ENCODE results near the gene GEMIN8.

Gene GEMIN8

DNA sequence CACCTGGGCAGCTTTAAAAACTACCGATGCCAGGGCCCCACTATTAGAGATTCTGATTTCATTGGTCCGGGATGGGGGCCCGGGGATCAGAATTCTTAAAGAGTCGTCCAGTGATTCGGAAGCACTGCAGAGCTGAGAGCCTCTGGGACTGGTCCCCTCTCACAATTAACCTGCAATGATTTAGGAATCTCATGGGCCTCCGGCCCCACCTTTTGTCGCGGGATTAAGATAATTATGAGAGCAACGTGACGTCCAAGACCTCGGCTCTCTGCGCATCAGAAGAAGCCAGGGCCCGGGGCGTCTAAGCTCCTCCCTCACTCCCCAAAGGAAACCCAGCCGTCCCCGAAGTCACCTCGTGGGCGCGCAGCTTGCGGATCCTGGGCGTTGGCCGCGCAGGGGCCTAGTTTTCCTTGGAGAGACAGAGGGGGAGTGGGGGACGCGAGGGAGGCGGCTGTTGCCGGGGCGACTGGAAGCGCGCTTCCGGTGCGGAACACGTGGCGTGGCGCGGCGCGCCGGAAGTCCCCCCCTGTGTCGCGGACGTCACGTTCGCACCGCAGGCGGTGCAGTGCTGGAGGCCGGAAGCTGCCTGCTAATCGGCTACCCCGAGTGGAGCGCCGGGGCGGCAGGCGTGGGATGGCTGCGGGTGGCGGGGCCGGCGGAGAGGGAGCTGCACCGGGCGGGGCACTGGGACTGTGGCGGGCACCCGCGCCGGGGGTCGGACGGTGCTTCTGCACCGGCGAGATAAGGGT lies at the start of gene GEMIN8:
Gene GEMIN8 (minus strand): TSS at position 468 of the 749 bp plus-strand sequence. CDS start 8,414 bp downstream, outside the sequence.
- DNase-seq (ENCODE audit: low read depth in 2 of 2, low spot score in 1 of 2): peak; percentile 66 to 74

DNA sequence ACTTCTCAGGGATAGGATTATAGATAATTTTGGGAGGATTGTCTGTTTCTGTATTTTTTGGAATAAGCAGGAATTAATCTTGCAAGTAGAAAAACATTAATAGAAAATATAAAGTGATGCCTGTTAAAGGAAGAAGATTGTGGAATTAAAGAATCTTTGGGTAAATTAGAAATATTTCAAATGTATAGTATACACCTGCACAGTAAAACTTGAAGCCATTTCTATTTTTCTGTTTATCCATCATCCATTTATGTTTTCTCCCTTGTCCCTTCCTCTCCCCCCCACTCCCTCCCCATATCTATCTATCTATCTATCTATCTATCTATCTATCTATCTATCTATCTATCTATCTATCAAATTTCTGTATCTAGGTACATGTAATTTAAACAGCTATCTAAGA lies 46.9 kb upstream of the GEMIN8 start:
- DNase-seq (ENCODE audit: low read depth in 2 of 2, low spot score in 1 of 2): no peak

DNA sequence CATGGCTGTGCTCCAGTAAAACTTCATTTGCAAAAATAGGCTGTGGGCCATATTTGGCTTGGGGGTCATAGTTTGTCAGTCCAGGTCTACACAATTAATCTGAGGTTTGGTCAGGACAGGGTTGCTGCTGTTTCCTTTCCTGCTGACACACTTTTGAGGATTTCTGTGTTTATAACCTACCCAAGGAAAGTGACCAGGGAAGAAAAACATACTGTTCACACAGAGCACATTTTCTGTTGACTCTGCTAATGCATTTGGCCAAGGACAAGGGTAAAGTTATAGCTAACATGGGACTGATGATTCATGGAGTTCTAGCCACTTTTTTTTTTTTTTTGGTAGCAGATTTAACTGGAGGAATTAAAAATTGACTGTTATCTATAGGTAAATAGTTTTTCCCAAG lies 43.9 kb upstream of the GEMIN8 start:
- no peak for DNase-seq (ENCODE audit: low read depth in 2 of 2, low spot score in 1 of 2)

- no peak for DNase-seq (ENCODE audit: low read depth in 2 of 2, low spot score in 1 of 2)
These were observed 43.4 kb upstream of the GEMIN8 start for GRCh38 chrX:14073071-14073470.

GRCh38 chrX:14065800-14066199 lies 36.1 kb upstream of the GEMIN8 start:
- DNase-seq (ENCODE audit: low read depth in 2 of 2, low spot score in 1 of 2): no peak

- DNase-seq (ENCODE audit: low read depth in 2 of 2, low spot score in 1 of 2): no peak
These were observed 35.1 kb upstream of the GEMIN8 start for GRCh38 chrX:14064626-14065432.

DNA sequence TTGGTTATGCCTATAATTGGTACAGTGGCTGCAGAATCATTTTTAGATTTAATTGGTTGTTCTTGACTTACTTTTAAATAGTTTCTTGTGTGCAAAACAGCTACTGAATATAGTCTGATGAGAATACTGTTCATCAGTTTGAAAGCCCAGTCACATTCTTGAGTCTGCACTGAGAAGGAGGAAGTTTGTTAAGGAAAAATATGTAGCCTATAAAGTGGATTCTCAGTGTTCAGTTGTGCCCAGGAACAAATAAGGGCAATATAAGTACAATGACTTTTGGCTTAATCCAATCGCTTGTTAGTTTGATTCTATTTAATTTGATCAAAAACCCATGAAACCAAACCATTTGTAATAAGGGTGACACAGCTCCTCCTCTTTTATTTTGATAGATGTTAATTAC lies 32.8 kb upstream of the GEMIN8 start:
- DNase-seq (ENCODE audit: low read depth in 2 of 2, low spot score in 1 of 2): no peak

DNA sequence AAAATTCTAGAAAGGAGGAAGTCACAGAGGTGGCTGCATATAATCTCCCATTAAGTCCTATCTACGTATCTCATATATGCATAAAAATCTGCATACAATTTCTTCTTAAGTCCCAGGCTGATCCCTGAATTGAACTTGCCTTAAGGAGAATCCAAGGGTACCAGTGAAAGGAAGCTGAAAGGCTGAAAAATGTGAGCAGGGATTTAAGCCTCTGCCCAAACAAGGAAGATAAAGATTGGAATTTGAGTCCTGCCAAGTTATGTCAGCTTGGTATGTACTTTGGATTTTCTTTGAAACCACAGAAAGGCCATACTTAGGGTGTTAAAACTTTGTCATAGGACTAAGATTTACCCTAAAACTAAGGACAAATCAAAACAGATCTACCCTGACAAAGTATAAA lies 26.5 kb upstream of the GEMIN8 start:
- no peak for DNase-seq (ENCODE audit: low read depth in 2 of 2, low spot score in 1 of 2)

DNA sequence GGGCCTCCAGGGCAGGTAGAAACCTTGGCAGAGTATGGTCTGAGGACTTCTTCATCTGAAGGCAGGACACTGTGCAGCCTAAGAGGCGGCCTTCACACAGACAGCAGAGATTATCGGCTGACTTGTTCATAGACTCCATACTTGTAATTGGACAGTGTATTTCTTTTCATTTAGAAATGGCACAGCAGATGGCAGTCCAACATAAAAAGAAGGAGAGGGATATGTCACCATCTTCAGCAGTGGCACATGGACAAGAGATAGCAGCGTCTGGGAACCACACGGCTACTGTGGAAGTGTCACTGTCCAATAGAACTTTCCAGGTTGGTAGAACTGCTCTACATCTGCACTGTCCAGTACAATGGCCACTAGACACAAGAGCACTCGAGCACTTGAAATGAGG lies 21.7 kb upstream of the GEMIN8 start:
- DNase-seq (ENCODE audit: low read depth in 2 of 2, low spot score in 1 of 2): no peak

- DNase-seq (ENCODE audit: low read depth in 2 of 2, low spot score in 1 of 2): no peak
These were observed 21.0 kb upstream of the GEMIN8 start for GRCh38 chrX:14050709-14051108.

- DNase-seq (ENCODE audit: low read depth in 2 of 2, low spot score in 1 of 2): no peak
These were observed 13.5 kb upstream of the GEMIN8 start for GRCh38 chrX:14043209-14043608.

DNA sequence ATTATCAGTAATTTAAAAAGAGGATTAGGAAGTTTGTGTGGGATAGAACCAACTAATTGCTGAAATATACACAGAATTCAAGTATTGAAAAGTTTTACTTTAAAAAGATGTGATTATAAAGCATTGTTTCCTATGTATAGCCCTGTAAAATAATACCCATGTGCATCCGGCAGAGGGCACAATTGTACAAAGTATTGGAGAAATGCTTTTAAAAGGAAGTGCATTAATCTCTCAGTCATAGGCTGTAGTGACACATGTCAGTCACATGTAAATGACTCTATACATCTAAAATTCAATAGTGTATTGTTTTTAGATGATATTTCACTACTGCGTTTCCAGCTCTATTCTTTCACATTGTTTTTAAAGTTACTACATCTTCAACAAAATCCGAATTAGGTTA lies 9.7 kb upstream of the GEMIN8 start:
- peak; percentile 21 to 33 for DNase-seq (ENCODE audit: low read depth in 2 of 2, low spot score in 1 of 2)

GRCh38 chrX:14038375-14039085 lies 8.8 kb upstream of the GEMIN8 start:
- DNase-seq (ENCODE audit: low read depth in 2 of 2, low spot score in 1 of 2): no peak

- DNase-seq (ENCODE audit: low read depth in 2 of 2, low spot score in 1 of 2): peak in 1 of 2 donors; percentile 20
These were observed 2.7 kb upstream of the GEMIN8 start for GRCh38 chrX:14032406-14032805.

DNA sequence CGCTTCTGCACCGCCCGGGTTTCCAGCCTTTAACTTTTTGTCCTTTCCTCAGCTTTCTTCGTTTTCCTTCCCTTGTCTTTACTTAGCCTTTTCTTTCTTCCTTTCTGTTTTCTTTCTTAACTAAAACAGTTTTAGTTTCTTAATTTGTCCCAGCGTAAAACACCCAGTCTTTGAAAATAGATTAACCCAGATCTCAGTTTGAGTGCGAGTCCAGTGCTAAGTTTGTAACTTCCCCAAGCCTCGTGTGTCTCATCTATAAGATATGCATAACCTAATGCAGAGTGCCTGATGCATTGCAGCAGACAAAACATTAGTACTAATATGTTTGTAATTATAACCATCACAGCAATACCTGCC lies 460 bp upstream of the GEMIN8 start:
- DNase-seq (ENCODE audit: low read depth in 2 of 2, low spot score in 1 of 2): no peak

DNA sequence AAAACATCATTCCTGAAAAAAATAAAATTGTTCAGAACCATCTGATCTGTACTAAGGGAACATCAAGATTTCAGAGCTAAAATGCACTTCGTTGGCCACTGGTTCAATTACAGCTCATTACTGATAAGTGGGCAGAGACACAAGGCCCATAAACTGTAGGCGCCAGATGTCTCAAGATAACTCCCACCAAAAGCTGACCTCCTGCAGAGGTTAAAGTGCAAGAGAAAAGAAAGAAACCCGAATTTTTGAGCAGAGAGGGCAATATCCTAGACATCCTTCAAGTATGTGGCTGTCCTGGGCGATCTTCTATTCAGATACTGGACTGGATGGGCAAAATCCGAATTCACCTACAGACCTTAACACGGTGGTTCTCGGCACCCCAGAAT lies 660 bp downstream of the GEMIN8 start:
- DNase-seq (ENCODE audit: low read depth in 2 of 2, low spot score in 1 of 2): no peak

DNA sequence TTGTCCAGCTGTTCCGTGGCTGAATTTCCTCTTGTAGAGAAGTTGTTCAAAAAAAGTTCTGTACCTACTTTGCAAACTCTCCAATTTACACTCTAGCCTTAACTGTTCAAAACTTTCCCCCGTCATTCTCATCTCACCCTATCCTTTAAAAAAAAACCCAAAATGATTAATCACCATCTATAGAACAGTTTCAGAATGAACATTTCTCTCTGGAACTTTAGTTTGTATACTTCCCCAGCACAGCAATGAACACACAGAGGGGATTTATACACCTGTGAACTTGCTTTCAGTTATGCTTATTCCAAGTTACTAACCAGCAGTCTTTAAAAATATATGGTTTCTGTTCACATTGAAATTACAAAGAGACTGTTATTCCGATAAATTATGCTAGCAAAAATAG lies 1.2 kb downstream of the GEMIN8 start:
- no peak for DNase-seq (ENCODE audit: low read depth in 2 of 2, low spot score in 1 of 2)

GRCh38 chrX:14027511-14028019 lies 2.1 kb downstream of the GEMIN8 start:
- DNase-seq (ENCODE audit: low read depth in 2 of 2, low spot score in 1 of 2): no peak

DNA sequence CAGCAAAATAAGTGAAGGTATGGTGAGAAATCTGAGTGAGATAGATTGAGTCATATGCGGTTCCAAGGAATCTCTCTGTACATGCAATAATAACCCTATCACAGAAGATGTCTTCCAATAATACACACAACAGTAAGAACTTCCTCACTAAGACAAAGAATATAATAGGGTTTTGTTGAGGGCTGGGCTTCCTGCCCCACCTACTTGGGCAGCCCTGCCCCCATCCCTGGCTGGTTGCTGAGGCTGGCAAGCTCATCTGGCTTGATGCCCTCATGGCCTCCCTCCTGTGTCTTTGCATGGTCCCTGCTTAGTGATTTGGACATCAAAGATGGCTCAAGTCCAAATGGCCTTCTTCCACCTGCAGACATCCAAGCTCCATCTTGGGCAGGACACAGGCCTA lies 2.7 kb downstream of the GEMIN8 start:
- DNase-seq (ENCODE audit: low read depth in 2 of 2, low spot score in 1 of 2): no peak

DNA sequence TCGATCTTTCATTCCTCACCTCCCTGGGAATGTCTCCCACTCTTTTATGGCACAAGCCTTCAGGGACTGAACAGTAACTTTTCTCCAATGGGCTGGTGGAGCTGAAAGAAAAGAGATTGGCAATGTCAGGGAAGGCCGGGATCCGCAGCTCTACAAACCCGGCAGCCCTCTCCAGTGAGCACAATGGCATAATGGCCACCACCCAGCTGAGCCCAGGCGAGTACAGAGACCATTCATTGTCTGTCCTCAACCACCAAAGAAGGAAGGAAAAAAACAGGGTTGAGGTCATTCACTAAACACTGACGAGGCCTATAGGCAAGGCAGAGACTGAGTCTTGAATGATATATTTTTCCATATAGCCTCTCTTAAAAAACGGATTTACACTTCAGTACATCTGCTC lies 3.6 kb downstream of the GEMIN8 start:
- DNase-seq (ENCODE audit: low read depth in 2 of 2, low spot score in 1 of 2): no peak

DNA sequence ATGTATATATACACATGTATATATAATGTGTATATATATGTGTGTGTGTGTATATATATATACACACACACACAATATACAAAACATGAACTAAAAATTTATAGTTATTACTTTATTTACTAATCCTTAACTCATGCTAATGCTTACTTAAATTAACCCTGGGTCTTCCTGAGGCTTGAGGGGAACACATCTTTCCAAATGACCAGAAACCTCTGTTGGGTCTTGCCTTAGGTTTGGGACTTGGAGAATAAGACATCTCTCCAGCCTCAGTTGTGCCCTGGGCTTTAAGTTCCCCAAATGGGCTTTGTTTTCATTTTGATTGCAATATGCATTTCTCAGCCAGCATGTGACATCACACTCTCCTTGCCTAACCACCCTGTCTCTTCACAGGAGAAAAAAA lies 7.7 kb downstream of the GEMIN8 start:
- no peak for DNase-seq (ENCODE audit: low read depth in 2 of 2, low spot score in 1 of 2)

DNA sequence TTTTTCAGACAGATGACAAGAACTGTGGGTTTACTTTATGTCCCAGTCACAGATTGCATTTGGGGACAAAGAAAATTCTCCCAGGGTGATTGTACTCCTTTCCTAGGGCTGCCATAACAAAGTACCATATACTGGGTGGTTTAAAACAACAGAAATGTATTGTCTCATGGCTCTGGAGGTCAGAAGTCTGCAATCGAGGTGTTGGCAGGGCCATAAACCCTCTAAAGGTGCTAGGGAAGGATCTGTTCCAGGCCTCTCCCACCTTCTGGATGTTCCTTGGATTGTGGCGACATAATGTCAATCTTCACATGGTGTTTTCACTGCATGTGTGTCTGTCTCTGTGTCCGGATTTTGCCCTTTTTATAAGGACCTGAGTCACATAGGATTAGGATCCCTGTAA lies 12.3 kb downstream of the GEMIN8 start:
- no peak for DNase-seq (ENCODE audit: low read depth in 2 of 2, low spot score in 1 of 2)
